ENCODE results near the gene PHTF1. TPM values are rescaled to one million over a fixed set of nuclear protein-coding genes. Genes with fewer than 3 reads are reported as not detected.

PHTF1 gene
- total RNA-seq, 4 donors from 2014 or later: 1.5 to 4.8 (median 2.7) TPM

GRCh38 chr1:113647164-113647563, 112.1 kb downstream of the PHTF1 start:
- H3K4me3 ChIP-seq: no peak overlapping the region
- WGBS: 94% methylated on average over 1 of the region's 1 CpG
- no peaks in the 10 kb centered on the region for H3K4me1 ChIP-seq
- no peak for DNase-seq (ENCODE audit: low spot score in 2 of 2)
- H3K27ac ChIP-seq: no peak overlapping the region
- H3K36me3 ChIP-seq: peaks cover 12% of the 10 kb centered on the region
- TF ChIP-seq POLR2A (IDR thresholded peaks at IDR 0.05): no peak
- no peak for TF ChIP-seq POLR2AphosphoS5 (IDR thresholded peaks at IDR 0.05)
- no peak for TF ChIP-seq EP300 (IDR thresholded peaks at IDR 0.05)
- no peak for TF ChIP-seq CTCF (IDR thresholded peaks at IDR 0.05)
- no peaks in the 10 kb centered on the region for H3K27me3 ChIP-seq
- no peaks in the 10 kb centered on the region for H3K9me3 ChIP-seq

Other genes starting within 250 kb of the PHTF1 start
- gene RSBN1, start 53.0 kb upstream of the PHTF1 start, total RNA-seq: 10 to 100 TPM; 17.1 to 29.1 (median 22.2) TPM
- gene PTPN22, start 112.2 kb upstream of the PHTF1 start, total RNA-seq: 1 to 10 TPM in 1 of 4 donors, under 1 TPM in 3; 0.34 to 1.7 (median 0.77) TPM
- 1 to 10 TPM in 1 of 4 donors, under 1 TPM in 3; 0.13 to 1.4 (median 0.45) TPM for gene BCL2L15, start 128.1 kb upstream of the PHTF1 start, total RNA-seq
- 10 to 100 TPM; 10.9 to 34.0 (median 12.2) TPM for gene AP4B1, start 145.3 kb upstream of the PHTF1 start, total RNA-seq
- gene DCLRE1B, start 145.8 kb upstream of the PHTF1 start, total RNA-seq: 1 to 10 TPM; 4.3 to 8.9 (median 6.3) TPM
- 10 to 100 TPM; 59.4 to 81.8 (median 69.7) TPM for gene HIPK1, start 169.8 kb upstream of the PHTF1 start, total RNA-seq
- gene OLFML3, start 220.0 kb upstream of the PHTF1 start, total RNA-seq: 10 to 100 TPM in 3 of 4 donors, 1 to 10 TPM in 1; 8.3 to 21.0 (median 18.0) TPM